GM23248 (cell line): Measurements from ENCODE around the gene CASKIN1.

Experiments
- EZH2 ChIP-seq: fragments of 200-600 bp; sonication (generic); IDR thresholded peaks from 2 replicates; pipeline ENCODE4 v1.6.1; 2018; ENCODE audit warnings: antibody characterized with exemption, mild to moderate bottlenecking; ENCODE audit not compliant: insufficient read depth, poor library complexity, severe bottlenecking
- EZH2phosphoT487 ChIP-seq: fragments of 200-600 bp; sonication (generic); IDR thresholded peaks from 2 replicates; pipeline ENCODE4 v1.6.1; 2018; ENCODE audit warnings: antibody characterized with exemption, moderate library complexity, mild to moderate bottlenecking, low read depth; ENCODE audit not compliant: insufficient read depth

DNA sequence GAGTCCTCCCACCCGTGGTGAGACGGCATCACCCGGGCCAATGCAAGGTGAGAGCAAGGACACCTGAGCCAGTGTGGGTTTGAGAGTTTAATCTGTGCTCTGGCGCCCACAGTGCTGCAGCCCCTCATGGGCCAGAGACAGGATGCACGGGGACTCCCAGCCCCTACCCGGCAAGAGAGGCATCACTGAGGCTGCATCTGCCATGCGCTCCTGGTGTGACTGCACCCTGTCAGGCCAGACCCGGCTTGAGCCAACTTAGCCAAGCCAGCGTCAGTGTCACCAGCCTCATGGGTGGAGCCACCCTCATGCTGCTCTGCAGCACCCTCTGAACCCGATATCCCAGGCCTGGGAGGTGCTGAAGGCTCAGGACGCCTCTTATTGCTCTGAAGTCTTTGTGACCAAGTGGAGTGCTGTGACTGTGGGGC is 15.5 kb upstream of the CASKIN1 start:
- TF ChIP-seq EZH2phosphoT487 (no peak), EZH2 (no peak)
